Activated effector memory CD4-positive, alpha-beta T cell treated with anti-CD3 and anti-CD28 coated beads, Interleukin-2, amount 50 U/mL, for 16 hours (primary cell): ENCODE results near the gene MRPL16.

ENCODE experiments used
- DNase-seq: peaks from one replicate; pipeline ENCODE4 v3.0.0-alpha.2; 2020

The MRPL16 gene

DNA sequence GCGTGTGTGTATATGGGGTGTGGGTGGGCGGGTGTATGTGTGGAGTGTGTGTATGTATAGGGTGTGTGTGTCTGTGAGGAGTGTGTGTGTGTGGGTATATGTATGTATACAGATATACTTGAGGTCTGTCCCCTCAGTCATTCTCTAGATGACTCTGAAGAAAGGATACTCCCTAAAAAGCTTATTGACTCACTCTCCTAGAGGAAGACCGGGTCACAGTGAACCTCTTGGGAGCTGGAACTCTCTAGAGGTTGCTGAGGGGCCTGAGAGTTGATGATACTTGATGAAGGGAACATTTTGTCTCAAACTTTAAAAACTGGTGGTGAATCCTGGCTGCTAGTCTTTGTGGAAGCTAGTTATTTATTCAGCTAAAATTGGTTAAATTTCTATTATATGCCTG, 40.3 kb downstream of the MRPL16 start:
- no peak for DNase-seq

DNA sequence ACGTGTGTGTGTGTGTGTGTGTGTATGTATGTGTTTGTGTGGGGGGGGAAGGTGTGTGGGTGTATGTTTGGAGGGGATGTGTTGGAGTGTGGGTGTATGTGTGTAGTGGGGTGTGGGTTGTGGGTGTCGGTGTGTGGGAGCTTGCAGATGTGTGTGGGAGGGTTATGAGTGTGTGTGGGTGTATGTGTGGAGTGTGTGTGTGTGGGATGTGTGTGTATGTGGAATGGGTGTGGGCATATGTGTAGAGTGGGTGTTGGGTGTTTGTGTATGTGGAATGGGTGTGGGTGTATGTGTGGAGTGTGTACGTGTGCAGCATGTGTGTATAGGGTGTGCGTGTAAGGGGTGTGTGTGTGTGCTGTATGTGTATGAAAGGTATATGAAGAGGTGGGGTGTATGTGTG, 40.8 kb downstream of the MRPL16 start:
- no peak for DNase-seq

GRCh38 chr11:59769111-59769510, 41.5 kb downstream of the MRPL16 start:
- DNase-seq: no peak

- peak; percentile 63 for DNase-seq
Measured at GRCh38 chr11:59767225-59767611, 43.4 kb downstream of the MRPL16 start.

- no peak for DNase-seq
Measured at GRCh38 chr11:59766542-59767224, 43.9 kb downstream of the MRPL16 start.

- DNase-seq: no peak
Measured at GRCh38 chr11:59765068-59765735, 45.4 kb downstream of the MRPL16 start.

- no peak for DNase-seq
Measured at GRCh38 chr11:59761993-59762392, 48.6 kb downstream of the MRPL16 start.

- no peak for DNase-seq
Measured at GRCh38 chr11:59760771-59761170, 49.8 kb downstream of the MRPL16 start.

DNA sequence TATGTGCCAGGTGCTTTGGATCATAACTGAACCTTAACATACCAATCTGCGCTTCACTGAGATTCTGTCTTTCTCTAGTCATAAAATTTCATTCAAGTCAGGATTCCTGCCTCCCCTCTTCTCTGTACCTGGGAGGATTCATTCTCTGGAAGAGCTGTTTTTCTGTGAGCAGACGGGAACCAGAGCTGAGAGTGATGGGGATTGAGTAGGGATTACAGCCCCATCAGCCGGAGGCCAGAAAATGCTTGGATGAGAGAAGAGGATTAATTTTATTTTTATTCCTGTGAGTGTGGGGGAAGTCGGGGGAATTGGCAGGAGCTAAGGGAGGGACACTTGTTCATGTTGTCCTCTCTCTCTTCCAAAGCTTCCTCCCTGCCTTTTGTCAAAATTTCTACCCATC, 50.7 kb downstream of the MRPL16 start:
- DNase-seq: no peak

GRCh38 chr11:59758401-59759037, 52.1 kb downstream of the MRPL16 start:
- no peak for DNase-seq

GRCh38 chr11:59756845-59757244, 53.7 kb downstream of the MRPL16 start:
- DNase-seq: no peak

GRCh38 chr11:59756558-59756840, 54.1 kb downstream of the MRPL16 start:
- DNase-seq: no peak
